GM12878 (cell line): ENCODE results near the gene NELFE. TPM values are rescaled to one million over a fixed set of nuclear protein-coding genes. Genes with fewer than 3 reads are reported as not detected.
"Not testable (repeated sequence)": the region's sequence is repeated elsewhere in the genome, so short reads cannot be mapped to it uniquely, and the experiment has no call there.

ENCODE experiments used
- ATAC-seq: fragments of 200-7000 bp; cut with Tn5 transposase; 3 replicates; pipeline ENCODE4 v1.9.1; 2020; ENCODE audit warnings: mild to moderate bottlenecking, moderate library complexity
- BruUV-seq: library from RNA; stranded (reverse); fragments of 400-500 nt; replicated peaks from 2 replicates; lab custom pipeline; 2021; lab: Mats Ljungman, UMichigan
- CTCF ChIA-PET: fragments of 300-600 bp; sonication (Branson Sonifier 250); formaldehyde crosslinking; extraction: SDS; loops from one replicate; lab custom pipeline; 2021; ENCODE audit warnings: inconsistent platforms; lab: Yijun Ruan, JAX
- POLR2A ChIA-PET: fragments of 350-600 bp; formaldehyde crosslinking; extraction: SDS; loops from one replicate; lab custom pipeline; 2021; ENCODE audit warnings: inconsistent platforms; lab: Charles Lee
- RAD21 ChIA-PET: fragments of 300-600 bp; sonication (Branson Sonifier 250); formaldehyde crosslinking; loops from one replicate; lab custom pipeline; 2023; ENCODE audit warnings: antibody characterized with exemption; ENCODE audit not compliant: unreplicated experiment; lab: Charles Lee
- SMC1A ChIA-PET: fragments of 300-600 bp; sonication (Branson Sonifier 250); formaldehyde crosslinking; loops from one replicate; lab custom pipeline; 2023; ENCODE audit not compliant: unreplicated experiment, uncharacterized antibody; lab: Charles Lee
- DNase-seq: peaks from one replicate; pipeline ENCODE4 v3.0.0-alpha.2; 2011; ENCODE audit warnings: low read depth, low spot score
- FAIRE-seq: peaks from 3 replicates; lab custom pipeline; 2011; peaks lifted over from hg19 to GRCh38; lab: Jason Lieb, UNC
- H2AFZ ChIP-seq: 2 replicates; pipeline ENCODE4 v1.6.0; 2011; ENCODE audit warnings: low read depth, low read length, control low read depth; ENCODE audit not compliant: control insufficient read depth
- H3K27ac ChIP-seq: 2 replicates; pipeline ENCODE4 v1.5.1; 2011; ENCODE audit warnings: control low read depth; ENCODE audit not compliant: control insufficient read depth, insufficient read depth
- H3K27me3 ChIP-seq, 2 experiments: replicated peaks in 1 of 2; 2 replicates each; pipeline versions ENCODE4 v1.6.0 to v1.6.1; 2011; ENCODE audit warnings: low read length in 1 of 2; ENCODE audit not compliant: control insufficient read depth in 2 of 2, insufficient read depth in 2 of 2
- H3K36me3 ChIP-seq, 2 experiments: 2 replicates each; pipeline ENCODE4 v1.5.1; 2011; ENCODE audit warnings: low read length in 1 of 2; ENCODE audit not compliant: control insufficient read depth in 2 of 2, insufficient read depth in 2 of 2
- H3K4me1 ChIP-seq: 2 replicates; pipeline ENCODE4 v1.6.1; 2011; ENCODE audit warnings: mild to moderate bottlenecking, low read length, moderate library complexity, mixed read lengths; ENCODE audit not compliant: control insufficient read depth, insufficient read depth
- H3K4me2 ChIP-seq: 2 replicates; pipeline ENCODE4 v1.6.0; 2011; ENCODE audit warnings: control low read depth; ENCODE audit not compliant: control insufficient read depth, insufficient read depth
- H3K4me3 ChIP-seq: fragments of 200-600 bp; sonication (generic); 2 replicates; pipeline ENCODE4 v1.5.1; 2016
- H3K79me2 ChIP-seq: 2 replicates; pipeline ENCODE4 v1.6.0; 2011; ENCODE audit warnings: low read length; ENCODE audit not compliant: control insufficient read depth, insufficient read depth
- H3K9ac ChIP-seq: 2 replicates; pipeline ENCODE4 v1.8.0; 2011; ENCODE audit warnings: low read length, control low read depth, mixed read lengths; ENCODE audit not compliant: control insufficient read depth, insufficient read depth
- H3K9me3 ChIP-seq: replicated peaks from 3 replicates; pipeline ENCODE4 v1.5.1; 2011; ENCODE audit warnings: mild to moderate bottlenecking, low read length; ENCODE audit not compliant: control insufficient read depth, insufficient read depth
- H4K20me1 ChIP-seq: 2 replicates; pipeline ENCODE4 v1.6.0; 2011; ENCODE audit not compliant: control insufficient read depth, insufficient read depth
- ATF7 ChIP-seq: fragments of 450-650 bp; IDR thresholded peaks from 2 replicates; pipeline ENCODE4 v1.6.1; 2016; ENCODE audit warnings: low read depth, mild to moderate bottlenecking
- MTA3 ChIP-seq: IDR thresholded peaks from 2 replicates; pipeline ENCODE4 v1.6.1; 2012; ENCODE audit warnings: low read length, inconsistent platforms, borderline replicate concordance
- ZNF384 ChIP-seq: IDR thresholded peaks from 2 replicates; pipeline ENCODE4 v1.6.1; 2012; ENCODE audit warnings: low read depth, mild to moderate bottlenecking, low read length, improper control_type of control experiment, borderline replicate concordance
- WGBS: methylation state at CpG from one replicate; pipeline ENCODE4 v1.1.6; 2016; ENCODE audit warnings: low lambda C conversion rate; ENCODE audit not compliant: insufficient replicate concordance, insufficient coverage; ENCODE audit errors: missing lambda C conversion rate; 5-methylcytosine and 5-hydroxymethylcytosine counted together
- in situ Hi-C: fragments of 300-500 bp; cut with MboI; formaldehyde crosslinking; loops from 9 replicates; pipeline ENCODE4 v1.14.3; 2018; ENCODE audit warnings: mixed read lengths
- intact Hi-C: fragments of 100-400 bp; cut with micrococcal nuclease; formaldehyde crosslinking; loops from one replicate; pipeline ENCODE4 v1.14.2; 2022; ENCODE audit not compliant: unreplicated experiment
- polyA plus RNA-seq, 11 experiments: library from polyadenylated mRNA; depleted of rRNA in 4 of 11; unstranded in 6 of 11; stranded (reverse) in 5 of 11; fragments of >200 nt; fragmentation: Nextera tagmentation in 4 of 11; fragmentation: Illumina TruSeq in 1 of 11; extraction: Ambion mirVana in 4 of 11; extraction: Trizol in 1 of 11; gene quantifications; 1 replicate in 1 of 11; 2 replicates in 10 of 11; pipeline versions ENCODE4 v1.2.1 to v1.2.3, GENCODE V29; 2011 to 2016; ENCODE audit warnings: inconsistent platforms in 2 of 11, missing spikeins in 2 of 11, low read depth in 1 of 11
- total RNA-seq, 4 experiments: library from RNA; depleted of rRNA in 3 of 4; stranded (reverse); fragments of >200 nt in 3 of 4; fragmentation: Illumina TruSeq in 1 of 4; extraction: Trizol in 1 of 4; gene quantifications; 2 replicates each; pipeline versions ENCODE4 v1.2.1 to v1.2.3, GENCODE V29; 2013 to 2021
- TF ChIP-seq, protein P1 (sequence below): fragments of 450-650 bp; IDR thresholded peaks from 2 replicates; pipeline ENCODE4 v1.6.1; 2017; ENCODE audit warnings: low read depth, mild to moderate bottlenecking, moderate library complexity

Gene NELFE
- total and polyA plus RNA-seq, 10 of the 15 experiments (the other 5 are each of a cell fraction or from before 2014, with no cell fraction given), result 8.5 to 105 (median 59.7) TPM

DNA sequence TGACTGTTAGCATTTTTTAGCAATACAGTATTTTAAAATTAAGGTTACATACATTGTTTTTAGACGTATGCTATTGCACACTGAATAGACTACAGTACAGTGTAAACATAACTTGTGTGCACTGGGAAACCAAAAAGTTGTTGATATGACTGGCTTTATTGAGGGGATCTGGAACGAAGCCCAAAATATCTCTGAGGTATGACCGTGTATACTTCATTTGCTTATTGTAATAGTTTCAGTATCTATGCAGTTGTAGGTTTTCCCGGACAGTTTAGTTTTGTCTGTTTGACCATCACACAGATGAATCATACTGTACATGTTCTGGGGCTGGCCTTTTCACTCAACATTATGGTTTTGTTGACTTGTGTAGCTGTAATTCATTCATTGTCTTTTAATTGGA, 50.0 kb downstream of the NELFE start (continued):
- peak; percentile 46; the same call in 1 of the 2 replicates for TF ChIP-seq ATF7
- TF ChIP-seq MTA3, result peak; percentile 75; the same call in 1 of the 2 replicates

DNA sequence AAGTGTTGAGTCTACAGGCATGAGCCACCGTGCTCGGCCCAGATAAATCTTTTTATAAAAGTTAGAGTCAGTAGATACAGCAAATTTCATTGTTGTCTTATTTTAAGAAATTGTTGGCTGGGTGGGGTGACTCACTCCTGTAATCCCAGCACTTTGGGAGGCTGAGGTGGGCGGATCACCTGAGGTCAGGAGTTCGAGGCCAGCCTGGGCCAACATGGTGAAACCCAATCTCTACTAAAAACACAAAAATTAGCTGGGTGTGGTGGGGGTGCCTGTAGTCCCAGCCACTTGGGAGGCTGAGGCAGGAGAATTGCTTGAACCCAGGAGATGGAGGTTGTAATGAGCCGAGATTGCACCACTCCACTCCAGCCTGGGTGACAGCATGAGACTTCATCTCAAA, 50.5 kb downstream of the NELFE start:
- not testable (repeated sequence) for BruUV-seq, H3K4me2 ChIP-seq
- POLR2A ChIA-PET, result interaction anchor here (0.8 kb wide), 1 partner anchor 679 kb away, joined by 4 read pairs; no protein-coding TSS in a partner anchor

DNA sequence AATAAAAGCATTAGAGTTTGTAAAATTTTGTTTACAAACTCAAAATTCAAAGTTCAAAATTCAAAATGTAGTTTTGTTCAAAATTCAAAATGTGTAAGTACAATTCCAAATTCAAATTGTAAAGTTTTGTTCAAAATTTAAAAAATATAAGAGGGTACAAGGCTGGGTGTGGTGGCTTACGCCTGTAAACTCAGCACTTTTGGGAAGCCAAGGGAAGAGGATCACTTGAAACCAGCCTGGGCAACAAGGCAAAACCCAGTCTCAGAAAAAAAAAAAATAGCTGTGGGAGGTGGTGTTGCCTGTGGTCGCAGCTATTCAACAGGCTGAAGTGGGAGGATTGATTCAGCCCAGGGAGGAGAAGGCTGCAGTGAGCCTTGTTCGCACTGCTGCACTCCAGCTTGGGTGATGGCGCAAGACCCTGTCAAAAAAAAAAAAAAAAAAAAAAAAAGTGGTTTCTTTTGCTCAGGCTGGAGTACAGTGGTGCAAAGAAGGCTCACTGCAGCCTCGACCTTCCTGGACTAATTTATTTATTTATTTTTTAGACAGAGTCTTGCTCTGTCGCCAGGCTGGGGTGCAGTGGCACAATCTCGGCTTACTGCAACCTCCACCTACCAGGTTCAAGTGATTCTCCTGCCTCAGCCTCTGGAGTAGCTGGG, 51.5 kb downstream of the NELFE start:
- ChIA-PET CTCF (interaction anchor here (1.5 kb wide), 1 partner anchor 15 kb away, joined by 3 read pairs; no protein-coding TSS in a partner anchor), SMC1A (interaction anchor here (0.6 to 1.0 kb wide), 2 partner anchors 14 to 1038 kb away, joined by 3 read pairs; no protein-coding TSS in a partner anchor), POLR2A (interaction anchor here (0.6 to 0.9 kb wide), 3 partner anchors 10 to 309 kb away, joined by 3 to 5 read pairs (median 3); partner anchors contain the start of gene EHMT2), RAD21 (interaction anchor here (0.6 to 0.7 kb wide), 3 partner anchors 64 to 355 kb away, joined by 3 to 6 read pairs (median 3); partner anchors contain the start of gene DXO)
- H3K79me2 ChIP-seq, result no peaks in the 10 kb centered on the region
- no peak for FAIRE-seq
- intact Hi-C loops (loop anchor here (10.0 kb wide), 1 partner anchor 362 kb away; the partner anchor contains the start of genes ATP6V1G2, DDX39B and NFKBIL1), in situ Hi-C loops (no loop called here)
- DNase-seq, result no peak
- no peak overlapping the region for H2AFZ ChIP-seq
- H3K4me3 ChIP-seq, result no peak overlapping the region
- no peak overlapping the region for H3K27ac ChIP-seq
- H3K27me3 ChIP-seq, result no peaks in the 10 kb centered on the region
- TF ChIP-seq ZNF384, result peak; percentile 77
- TF ChIP-seq, protein P1, sequence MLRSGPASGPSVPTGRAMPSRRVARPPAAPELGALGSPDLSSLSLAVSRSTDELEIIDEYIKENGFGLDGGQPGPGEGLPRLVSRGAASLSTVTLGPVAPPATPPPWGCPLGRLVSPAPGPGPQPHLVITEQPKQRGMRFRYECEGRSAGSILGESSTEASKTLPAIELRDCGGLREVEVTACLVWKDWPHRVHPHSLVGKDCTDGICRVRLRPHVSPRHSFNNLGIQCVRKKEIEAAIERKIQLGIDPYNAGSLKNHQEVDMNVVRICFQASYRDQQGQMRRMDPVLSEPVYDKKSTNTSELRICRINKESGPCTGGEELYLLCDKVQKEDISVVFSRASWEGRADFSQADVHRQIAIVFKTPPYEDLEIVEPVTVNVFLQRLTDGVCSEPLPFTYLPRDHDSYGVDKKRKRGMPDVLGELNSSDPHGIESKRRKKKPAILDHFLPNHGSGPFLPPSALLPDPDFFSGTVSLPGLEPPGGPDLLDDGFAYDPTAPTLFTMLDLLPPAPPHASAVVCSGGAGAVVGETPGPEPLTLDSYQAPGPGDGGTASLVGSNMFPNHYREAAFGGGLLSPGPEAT, result no peak
- no peaks in the 10 kb centered on the region for H3K36me3 ChIP-seq
- H4K20me1 ChIP-seq, result no peaks in the 10 kb centered on the region
- peaks cover 25% of the 10 kb centered on the region for H3K4me1 ChIP-seq
- H3K9me3 ChIP-seq, result no peaks in the 10 kb centered on the region
- BruUV-seq, result no TSS peak
- no peak overlapping the region for H3K4me2 ChIP-seq
- WGBS, result 39% methylated on average over 5 of the region's 7 CpGs
- no peak overlapping the region for H3K9ac ChIP-seq
- ATAC-seq, result peak; percentile 27

More for the DNA sequence above, 50.5 kb downstream of the NELFE start:
- SMC1A ChIA-PET, DNase-seq, H2AFZ ChIP-seq, H3K9ac ChIP-seq, FAIRE-seq, ATAC-seq, H3K27ac ChIP-seq, H3K9me3 ChIP-seq, RAD21 ChIA-PET, in situ Hi-C loops, H4K20me1 ChIP-seq, H3K36me3 ChIP-seq, H3K79me2 ChIP-seq, H3K4me3 ChIP-seq, H3K27me3 ChIP-seq: not testable (repeated sequence)
- H3K4me1 ChIP-seq, result peaks cover 25% of the 10 kb centered on the region
- CTCF ChIA-PET, result interaction anchor here (1.5 kb wide), 1 partner anchor 14 kb away, joined by 3 read pairs; no protein-coding TSS in a partner anchor
- WGBS, result 55% methylated on average over 4 of the region's 5 CpGs
- intact Hi-C loops, result loop anchor here (10.0 kb wide), 1 partner anchor 363 kb away; the partner anchor contains the start of genes ATP6V1G2, DDX39B and NFKBIL1
